Measurements from ENCODE around the gene PDE6G.

PDE6G gene

GRCh38 chr17:81644976-81645952 lies 11.1 kb downstream of the PDE6G start:
- intact Hi-C loops (cut with DNase I; ENCODE audit: low total_unique reads) = no loop called here
- no peaks in the 10 kb centered on the region for H3K9me3 ChIP-seq

GRCh38 chr17:81644496-81644895 lies 11.8 kb downstream of the PDE6G start:
- H3K27me3 ChIP-seq = peaks cover 0 to 33% of the 10 kb centered on the region in 2 donors
- no peak for TF ChIP-seq CTCF (IDR thresholded peaks at IDR 0.05)
- peaks cover 0 to 10% (median 0%) of the 10 kb centered on the region in 4 donors for H3K4me1 ChIP-seq
- H3K4me3 ChIP-seq = no peak overlapping the region
- peaks cover 0 to 22% (median 0%) of the 10 kb centered on the region in 3 donors for H3K36me3 ChIP-seq
- no peak for DNase-seq
- intact Hi-C loops (cut with DNase I; ENCODE audit: low total_unique reads) = no loop called here
- H3K27ac ChIP-seq = no peak overlapping the region
- no peaks in the 10 kb centered on the region for H3K9me3 ChIP-seq

More at GRCh38 chr17:81644976-81645952, 11.1 kb downstream of the PDE6G start:
- H3K36me3 ChIP-seq = peaks cover 0 to 18% (median 0%) of the 10 kb centered on the region in 3 donors
- H3K27ac ChIP-seq = no peak overlapping the region
- TF ChIP-seq CTCF (IDR thresholded peaks at IDR 0.05) = no peak
- no peak for DNase-seq
- peaks cover 0 to 40% of the 10 kb centered on the region in 2 donors for H3K27me3 ChIP-seq
- H3K4me3 ChIP-seq = no peak overlapping the region
- peaks cover 0 to 10% (median 0%) of the 10 kb centered on the region in 4 donors for H3K4me1 ChIP-seq

GRCh38 chr17:81641825-81642489 lies 14.4 kb downstream of the PDE6G start:
- Histone ChIP-seq H3K27me3 (peaks cover 0 to 7% of the 10 kb centered on the region in 2 donors), H3K36me3 (peaks cover 0 to 22% (median 0%) of the 10 kb centered on the region in 3 donors), H3K4me1 (peaks cover 0 to 7% (median 3%) of the 10 kb centered on the region in 4 donors), H3K4me3 (no peak overlapping the region), H3K27ac (no peak overlapping the region), H3K9me3 (no peaks in the 10 kb centered on the region)
- intact Hi-C loops (cut with DNase I; ENCODE audit: low total_unique reads) = no loop called here
- DNase-seq = no peak
- no peak for TF ChIP-seq CTCF (IDR thresholded peaks at IDR 0.05)

GRCh38 chr17:81640011-81640410 lies 16.3 kb downstream of the PDE6G start:
- Histone ChIP-seq H3K36me3 (peaks cover 0 to 19% (median 0%) of the 10 kb centered on the region in 3 donors), H3K4me1 (peaks cover 0 to 21% (median 13%) of the 10 kb centered on the region in 4 donors), H3K9me3 (no peaks in the 10 kb centered on the region), H3K4me3 (no peak overlapping the region), H3K27ac (no peak overlapping the region), H3K27me3 (no peaks in the 10 kb centered on the region)
- intact Hi-C loops (cut with DNase I; ENCODE audit: low total_unique reads) = no loop called here
- no peak for TF ChIP-seq CTCF (IDR thresholded peaks at IDR 0.05)
- no peak for DNase-seq

GRCh38 chr17:81638683-81639082 lies 17.7 kb downstream of the PDE6G start:
- Histone ChIP-seq H3K36me3 (peaks cover 0 to 19% (median 0%) of the 10 kb centered on the region in 3 donors), H3K27ac (no peak overlapping the region), H3K9me3 (no peaks in the 10 kb centered on the region), H3K27me3 (no peaks in the 10 kb centered on the region), H3K4me1 (peaks cover 0 to 35% (median 24%) of the 10 kb centered on the region in 4 donors), H3K4me3 (no peak overlapping the region)
- no peak for TF ChIP-seq CTCF (IDR thresholded peaks at IDR 0.05)
- no peak for DNase-seq
- intact Hi-C loops (cut with DNase I; ENCODE audit: low total_unique reads) = no loop called here

Data from tibial artery (tissue), 4 donors.